NB4 (cell line): ENCODE data around the gene NTN1.
"Not testable (repeated sequence)": the region's sequence is repeated elsewhere in the genome, so short reads cannot be mapped to it uniquely, and the experiment has no call there.

Experiments
- DNase-seq: peaks from one replicate; pipeline ENCODE4 v3.0.0; 2010; ENCODE audit warnings: low read depth
- H3K4me3 ChIP-seq: one replicate; pipeline ENCODE4 v1.5.1; 2011; ENCODE audit warnings: mild to moderate bottlenecking, low read depth, low read length, moderate library complexity
- MYC ChIP-seq: IDR thresholded peaks from 2 replicates; pipeline ENCODE4 v1.6.1; 2011; ENCODE audit warnings: low read depth, low read length
- POLR2A ChIP-seq: IDR thresholded peaks from 2 replicates; pipeline ENCODE4 v1.6.1; 2011; ENCODE audit warnings: mild to moderate bottlenecking; ENCODE audit not compliant: insufficient read length; ENCODE audit errors: extremely low read depth
- TF ChIP-seq, protein P1 (sequence below): IDR thresholded peaks from 2 replicates; pipeline ENCODE4 v1.6.1; 2011; ENCODE audit warnings: low read depth, low read length
- TF ChIP-seq, protein P2 (sequence below): IDR thresholded peaks from one replicate; pipeline ENCODE4 v1.5.1; 2012; ENCODE audit warnings: low read depth, low read length

NTN1 gene

DNA sequence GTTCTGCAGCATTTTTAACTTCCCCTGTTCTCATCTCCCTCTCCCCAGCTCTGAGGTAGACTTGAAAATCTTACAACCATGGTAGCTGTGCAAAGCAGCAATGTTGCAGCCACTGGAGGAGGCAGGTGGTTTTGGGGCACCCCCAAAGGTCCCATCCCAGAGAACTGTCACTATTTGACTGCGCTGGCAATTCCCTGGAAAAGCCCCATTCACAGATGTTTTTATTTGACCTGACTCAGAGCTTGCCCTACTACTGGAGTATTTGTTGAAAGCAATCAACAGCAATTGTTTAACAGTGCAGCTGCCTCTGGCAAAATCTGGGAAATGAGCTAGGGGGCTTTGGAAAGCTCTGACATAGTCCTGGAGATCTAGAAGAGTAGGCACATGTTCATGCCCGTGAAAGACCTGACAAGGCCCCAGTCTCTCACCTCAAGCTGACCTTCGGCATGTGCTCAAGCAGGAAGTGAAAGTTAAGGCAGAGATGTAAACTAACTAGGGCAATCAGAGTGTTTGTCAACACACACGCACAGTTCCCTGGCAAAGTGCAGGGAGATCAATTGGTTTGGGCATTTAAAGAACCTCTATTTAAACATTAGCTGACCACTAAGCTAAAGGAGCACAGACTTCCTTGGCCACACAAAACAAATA lies 36.1 kb upstream of the NTN1 start:
- no peak for TF ChIP-seq POLR2A
- TF ChIP-seq MYC: no peak
- TF ChIP-seq, protein P1, sequence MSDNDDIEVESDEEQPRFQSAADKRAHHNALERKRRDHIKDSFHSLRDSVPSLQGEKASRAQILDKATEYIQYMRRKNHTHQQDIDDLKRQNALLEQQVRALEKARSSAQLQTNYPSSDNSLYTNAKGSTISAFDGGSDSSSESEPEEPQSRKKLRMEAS: no peak
- TF ChIP-seq, protein P2, sequence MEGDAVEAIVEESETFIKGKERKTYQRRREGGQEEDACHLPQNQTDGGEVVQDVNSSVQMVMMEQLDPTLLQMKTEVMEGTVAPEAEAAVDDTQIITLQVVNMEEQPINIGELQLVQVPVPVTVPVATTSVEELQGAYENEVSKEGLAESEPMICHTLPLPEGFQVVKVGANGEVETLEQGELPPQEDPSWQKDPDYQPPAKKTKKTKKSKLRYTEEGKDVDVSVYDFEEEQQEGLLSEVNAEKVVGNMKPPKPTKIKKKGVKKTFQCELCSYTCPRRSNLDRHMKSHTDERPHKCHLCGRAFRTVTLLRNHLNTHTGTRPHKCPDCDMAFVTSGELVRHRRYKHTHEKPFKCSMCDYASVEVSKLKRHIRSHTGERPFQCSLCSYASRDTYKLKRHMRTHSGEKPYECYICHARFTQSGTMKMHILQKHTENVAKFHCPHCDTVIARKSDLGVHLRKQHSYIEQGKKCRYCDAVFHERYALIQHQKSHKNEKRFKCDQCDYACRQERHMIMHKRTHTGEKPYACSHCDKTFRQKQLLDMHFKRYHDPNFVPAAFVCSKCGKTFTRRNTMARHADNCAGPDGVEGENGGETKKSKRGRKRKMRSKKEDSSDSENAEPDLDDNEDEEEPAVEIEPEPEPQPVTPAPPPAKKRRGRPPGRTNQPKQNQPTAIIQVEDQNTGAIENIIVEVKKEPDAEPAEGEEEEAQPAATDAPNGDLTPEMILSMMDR: no peak
- H3K4me3 ChIP-seq: no peak overlapping the region
- no peak for DNase-seq

DNA sequence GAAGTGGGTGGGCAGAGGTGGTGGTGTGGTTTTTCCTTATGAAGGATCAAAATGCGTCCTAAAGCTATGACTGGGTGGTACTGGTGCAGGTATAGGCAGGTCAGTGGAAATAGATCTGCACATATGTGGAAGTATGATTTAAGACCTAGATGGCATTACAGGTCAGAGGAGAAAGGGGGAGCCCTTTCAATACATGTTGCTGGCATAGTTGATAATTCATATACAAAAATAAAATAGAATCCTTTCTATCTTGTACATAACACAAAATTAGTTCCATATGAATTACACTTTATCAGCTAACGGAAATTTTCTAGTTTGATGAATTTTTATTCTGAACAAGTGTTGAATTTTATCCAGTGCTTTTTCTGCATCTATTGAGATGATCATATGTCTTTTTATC lies 35.0 kb upstream of the NTN1 start:
- no peak for DNase-seq
- TF ChIP-seq, protein P1: no peak
- TF ChIP-seq, protein P2: no peak
- TF ChIP-seq POLR2A (no peak), MYC (no peak)
- no peak overlapping the region for H3K4me3 ChIP-seq

DNA sequence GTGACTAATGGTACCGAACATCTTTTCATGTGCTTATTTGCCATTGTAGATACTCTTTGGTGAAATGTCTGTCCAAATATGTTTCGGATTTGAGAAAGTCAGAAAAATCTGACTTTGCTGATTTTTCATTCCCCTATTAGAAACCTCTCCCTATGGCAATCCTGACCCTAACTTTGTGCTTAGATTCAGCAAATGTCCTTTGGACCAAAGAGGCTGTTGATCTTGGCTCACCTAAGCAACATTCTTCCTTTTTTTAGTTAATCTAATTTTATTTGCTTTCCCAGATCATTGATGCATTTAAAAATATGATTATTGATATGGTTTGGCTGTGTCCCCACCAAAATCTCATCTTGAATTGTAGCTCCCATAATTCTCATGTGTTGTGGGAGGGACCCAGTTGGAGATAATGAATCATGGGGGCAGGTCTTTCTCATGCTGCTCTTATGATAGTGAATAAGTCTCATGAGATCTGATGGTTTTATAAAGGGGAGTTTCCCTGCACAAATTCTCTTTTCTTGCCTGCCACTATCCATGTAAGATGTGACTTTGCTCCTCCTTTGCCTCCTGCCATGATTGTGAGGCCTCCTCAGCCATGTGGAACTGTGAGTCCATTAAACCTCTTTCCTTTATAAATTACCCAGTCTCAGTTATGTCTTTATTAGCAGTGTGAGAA lies 32.9 kb upstream of the NTN1 start:
- not testable (repeated sequence) for H3K4me3 ChIP-seq, DNase-seq

DNA sequence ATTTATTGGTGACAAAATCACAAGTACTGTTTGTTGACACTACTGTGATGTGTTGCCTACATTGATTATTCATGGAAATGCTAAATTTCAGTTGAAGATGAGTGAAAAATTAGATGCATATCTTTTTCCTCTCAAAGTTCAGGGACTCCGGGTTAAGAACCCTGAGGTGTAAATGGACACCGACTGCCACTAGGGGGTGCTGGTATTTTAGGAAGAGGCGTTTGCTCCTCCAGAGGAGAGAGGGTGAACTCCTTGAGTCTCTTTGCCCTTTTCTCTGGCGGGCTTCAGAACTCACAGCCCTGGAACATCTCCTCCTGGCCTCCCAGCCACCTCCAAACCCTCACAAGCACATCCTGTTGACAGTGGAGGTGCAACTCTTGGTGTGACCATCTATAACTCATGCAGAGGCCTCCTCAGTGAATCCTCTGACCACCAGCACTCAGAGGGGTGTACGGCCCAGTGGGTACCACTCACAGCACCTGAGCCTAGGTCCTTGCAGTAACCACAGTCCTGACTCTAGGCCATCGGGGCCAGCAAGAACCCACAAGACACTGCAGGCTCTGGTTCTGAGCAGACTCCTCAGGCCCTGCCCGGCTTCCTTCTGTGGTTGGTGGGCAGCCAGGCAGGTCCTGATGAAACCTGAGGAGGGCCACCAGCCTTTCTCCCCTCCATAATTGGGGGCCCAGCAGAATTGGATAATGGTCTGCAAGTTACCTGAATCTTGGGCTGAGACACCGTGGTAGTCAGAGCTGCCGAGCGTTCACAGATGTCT lies 29.6 kb upstream of the NTN1 start:
- H3K4me3 ChIP-seq: no peak overlapping the region
- TF ChIP-seq, protein P2: peak; percentile 69
- TF ChIP-seq, protein P1: no peak
- TF ChIP-seq POLR2A (no peak), MYC (no peak)
- DNase-seq: peak; percentile 69

DNA sequence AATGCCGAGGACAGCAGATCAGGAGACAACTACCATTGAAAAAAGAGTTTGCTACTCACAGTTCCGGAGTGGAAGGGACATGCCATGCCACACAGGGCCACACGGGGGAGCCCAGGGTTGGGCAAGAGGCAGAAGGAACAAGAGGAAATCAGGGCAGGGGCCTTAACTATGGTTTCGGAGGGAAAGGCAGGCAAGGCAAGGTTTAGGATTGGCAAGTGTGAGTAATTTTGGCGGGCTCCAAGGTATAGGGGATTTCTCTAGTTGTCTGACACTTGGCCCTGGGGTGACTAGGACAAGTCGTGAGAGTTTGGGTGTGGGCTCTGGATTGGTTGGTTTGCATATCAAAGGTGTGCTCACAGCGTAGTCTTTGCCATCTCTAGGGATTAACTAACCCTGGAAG lies 27.0 kb upstream of the NTN1 start:
- DNase-seq: peak; percentile 63
- H3K4me3 ChIP-seq: no peak overlapping the region
- TF ChIP-seq, protein P2: peak; percentile 74
- TF ChIP-seq, protein P1: no peak

DNA sequence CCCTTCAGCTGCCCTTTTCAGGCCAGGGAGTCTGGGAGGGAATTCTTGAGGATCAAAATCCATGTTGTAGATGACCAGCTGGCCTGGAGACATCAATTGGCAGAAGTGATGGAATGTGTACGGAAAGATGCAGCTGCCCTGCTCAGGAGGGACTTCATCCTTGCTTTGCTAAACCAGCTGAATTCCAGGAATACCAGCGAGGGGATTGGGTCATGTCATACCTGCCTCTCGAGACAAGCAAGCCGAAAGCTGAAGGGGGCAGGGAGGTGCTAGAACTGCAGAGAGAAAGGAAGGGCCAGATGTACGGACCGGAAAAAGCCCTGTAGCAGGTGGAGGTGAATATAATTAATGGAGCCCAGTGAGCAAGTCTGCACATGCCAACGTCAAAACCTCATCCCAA lies 25.6 kb upstream of the NTN1 start:
- TF ChIP-seq, protein P2: no peak
- no peak for TF ChIP-seq MYC
- no peak for TF ChIP-seq POLR2A
- TF ChIP-seq, protein P1: no peak
- H3K4me3 ChIP-seq: no peak overlapping the region
- no peak for DNase-seq
